Stimulated activated CD4-positive, alpha-beta T cell treated with anti-CD3 and anti-CD28 coated beads, Interleukin-4, amount 100 ng/mL, for 4 hours (primary cell): ENCODE measurements around the gene TMPRSS11E.
"Not testable (repeated sequence)": the region's sequence is repeated elsewhere in the genome, so short reads cannot be mapped to it uniquely, and the experiment has no call there.

ENCODE experiments used
- DNase-seq, 2 experiments: peaks; one replicate each; pipeline ENCODE4 v3.0.0-alpha.2; 2020

TMPRSS11E gene

GRCh38 chr4:68447201-68447600 is at the start of gene TMPRSS11E:
Gene TMPRSS11E (plus strand): TSS chr4:68447463. CDS start chr4:68447513, 50 bp downstream.
- DNase-seq = no peak

- no peak for DNase-seq
These were observed 48.0 kb upstream of the TMPRSS11E start for GRCh38 chr4:68399306-68399705.

GRCh38 chr4:68401231-68401630 is 46.0 kb upstream of the TMPRSS11E start:
- DNase-seq = no peak

- no peak for DNase-seq
These were observed 43.1 kb upstream of the TMPRSS11E start for GRCh38 chr4:68404153-68404552.

GRCh38 chr4:68405718-68406478 is 41.4 kb upstream of the TMPRSS11E start:
- not testable (repeated sequence) for DNase-seq

- no peak for DNase-seq
These were observed 40.8 kb upstream of the TMPRSS11E start for GRCh38 chr4:68406479-68406859.

- not testable (repeated sequence) for DNase-seq
These were observed 40.0 kb upstream of the TMPRSS11E start for GRCh38 chr4:68407015-68407867.

- DNase-seq = no peak
These were observed 39.4 kb upstream of the TMPRSS11E start for GRCh38 chr4:68407868-68408190.

GRCh38 chr4:68410149-68410548 is 37.1 kb upstream of the TMPRSS11E start:
- no peak for DNase-seq

- DNase-seq = no peak
These were observed 36.6 kb upstream of the TMPRSS11E start for GRCh38 chr4:68410643-68411042.

- DNase-seq = not testable (repeated sequence)
These were observed 35.2 kb upstream of the TMPRSS11E start for GRCh38 chr4:68412031-68412430.

- no peak for DNase-seq
These were observed 30.7 kb upstream of the TMPRSS11E start for GRCh38 chr4:68416591-68416990.

GRCh38 chr4:68426516-68426915 is 20.7 kb upstream of the TMPRSS11E start:
- no peak for DNase-seq

- no peak for DNase-seq
These were observed 16.9 kb upstream of the TMPRSS11E start for GRCh38 chr4:68430337-68430736.

- no peak for DNase-seq
These were observed 14.9 kb upstream of the TMPRSS11E start for GRCh38 chr4:68432320-68432719.

GRCh38 chr4:68433582-68433981 is 13.7 kb upstream of the TMPRSS11E start:
- DNase-seq = no peak

- DNase-seq = no peak
These were observed 13.0 kb upstream of the TMPRSS11E start for GRCh38 chr4:68434277-68434676.

GRCh38 chr4:68434836-68435235 is 12.4 kb upstream of the TMPRSS11E start:
- DNase-seq = no peak

GRCh38 chr4:68445111-68445510 is 2.2 kb upstream of the TMPRSS11E start:
- no peak for DNase-seq

GRCh38 chr4:68451246-68452211 is 4.3 kb downstream of the TMPRSS11E start:
- no peak for DNase-seq

- DNase-seq = no peak
These were observed 12.8 kb downstream of the TMPRSS11E start for GRCh38 chr4:68460085-68460484.

GRCh38 chr4:68461790-68462189 is 14.5 kb downstream of the TMPRSS11E start:
- no peak for DNase-seq

- DNase-seq = no peak
These were observed 15.4 kb downstream of the TMPRSS11E start for GRCh38 chr4:68462691-68463090.
